CD4-positive, alpha-beta T cell treated with Interleukin-1 beta for 1 hour (primary cell): ENCODE measurements around the gene PLXNA4.

ENCODE experiments used
- DNase-seq, 2 donors: peaks; one replicate each; pipeline ENCODE4 v3.0.0-alpha.2; 2020 to 2022

PLXNA4 gene

GRCh38 chr7:132102391-132102790 is 473.9 kb downstream of the PLXNA4 start:
- no peak for DNase-seq

- DNase-seq, result no peak
These were observed 475.3 kb downstream of the PLXNA4 start for GRCh38 chr7:132100981-132101380.

GRCh38 chr7:132100483-132100882 is 475.8 kb downstream of the PLXNA4 start:
- DNase-seq, result no peak

- DNase-seq, result no peak
These were observed 477.1 kb downstream of the PLXNA4 start for GRCh38 chr7:132099163-132099562.

- no peak for DNase-seq
These were observed 477.9 kb downstream of the PLXNA4 start for GRCh38 chr7:132098327-132098726.

- no peak for DNase-seq
These were observed 478.6 kb downstream of the PLXNA4 start for GRCh38 chr7:132097550-132098134.

GRCh38 chr7:132095111-132095765 is 481.0 kb downstream of the PLXNA4 start:
- no peak for DNase-seq

GRCh38 chr7:132092106-132092505 is 484.2 kb downstream of the PLXNA4 start:
- DNase-seq, result no peak

GRCh38 chr7:132091706-132092105 is 484.6 kb downstream of the PLXNA4 start:
- no peak for DNase-seq

GRCh38 chr7:132090444-132090843 is 485.8 kb downstream of the PLXNA4 start:
- no peak for DNase-seq

- DNase-seq, result no peak
These were observed 486.9 kb downstream of the PLXNA4 start for GRCh38 chr7:132089356-132089755.

- DNase-seq, result no peak
These were observed 488.8 kb downstream of the PLXNA4 start for GRCh38 chr7:132087421-132087820.

GRCh38 chr7:132084776-132085388 is 491.4 kb downstream of the PLXNA4 start:
- no peak for DNase-seq

- no peak for DNase-seq
These were observed 492.6 kb downstream of the PLXNA4 start for GRCh38 chr7:132083537-132084123.

GRCh38 chr7:132083126-132083525 is 493.1 kb downstream of the PLXNA4 start:
- DNase-seq, result no peak

- DNase-seq, result no peak
These were observed 493.9 kb downstream of the PLXNA4 start for GRCh38 chr7:132082394-132082793.

- no peak for DNase-seq
These were observed 494.6 kb downstream of the PLXNA4 start for GRCh38 chr7:132081686-132082085.

- no peak for DNase-seq
These were observed 495.2 kb downstream of the PLXNA4 start for GRCh38 chr7:132080967-132081668.

- DNase-seq, result no peak
These were observed 495.8 kb downstream of the PLXNA4 start for GRCh38 chr7:132080467-132080866.

- no peak for DNase-seq
These were observed 497.2 kb downstream of the PLXNA4 start for GRCh38 chr7:132078891-132079735.

- no peak for DNase-seq
These were observed 498.1 kb downstream of the PLXNA4 start for GRCh38 chr7:132077971-132078685.
